ENCODE data around the gene CLSTN2. TPM values are rescaled to one million over a fixed set of nuclear protein-coding genes. Genes with fewer than 3 reads are reported as not detected.

CLSTN2 gene
- total and polyA plus RNA-seq, 10 donors: 0.02 to 0.22 (median 0.13) TPM; not detected in 1

GRCh38 chr3:140031170-140031569 is 96.2 kb downstream of the CLSTN2 start:
- 83 to 90% (median 87%) methylated on average over 4 of the region's 4 CpGs for WGBS, 5 donors

GRCh38 chr3:140034058-140034457 is 99.1 kb downstream of the CLSTN2 start:
- no peak for DNase-seq
- intact Hi-C loops (cut with DNase I; ENCODE audit: low total_unique reads): no loop called here
- no peak for TF ChIP-seq CTCF (IDR thresholded peaks at IDR 0.05 in 8 of 11, conservative IDR thresholded peaks at IDR 0.05 in 3 of 11)
- no peak for TF ChIP-seq POLR2AphosphoS5 (IDR thresholded peaks at IDR 0.05)
- no peak for TF ChIP-seq POLR2A (IDR thresholded peaks at IDR 0.05)
- H3K27me3 ChIP-seq (replicated peaks in 1 of 7): no peaks in the 10 kb centered on the region
- no peaks in the 10 kb centered on the region for H3K9me3 ChIP-seq
- H3K4me3 ChIP-seq: no peak overlapping the region
- no peaks in the 10 kb centered on the region for H3K4me1 ChIP-seq
- H3K36me3 ChIP-seq: no peaks in the 10 kb centered on the region
- no peak overlapping the region for H3K27ac ChIP-seq

More at GRCh38 chr3:140031170-140031569, 96.2 kb downstream of the CLSTN2 start:
- TF ChIP-seq CTCF (IDR thresholded peaks at IDR 0.05 in 8 of 11, conservative IDR thresholded peaks at IDR 0.05 in 3 of 11): no peak
- TF ChIP-seq POLR2AphosphoS5 (IDR thresholded peaks at IDR 0.05): no peak
- TF ChIP-seq POLR2A (IDR thresholded peaks at IDR 0.05): no peak
- no peak overlapping the region for H3K4me3 ChIP-seq
- DNase-seq: no peak
- intact Hi-C loops (cut with DNase I; ENCODE audit: low total_unique reads): no loop called here
- no peaks in the 10 kb centered on the region for H3K36me3 ChIP-seq
- no peaks in the 10 kb centered on the region for H3K9me3 ChIP-seq
- no peaks in the 10 kb centered on the region for H3K4me1 ChIP-seq
- H3K27ac ChIP-seq: no peak overlapping the region
- H3K27me3 ChIP-seq (replicated peaks in 1 of 7): no peaks in the 10 kb centered on the region

- TF ChIP-seq POLR2A (IDR thresholded peaks at IDR 0.05) (no peak), POLR2AphosphoS5 (IDR thresholded peaks at IDR 0.05) (no peak), CTCF (IDR thresholded peaks at IDR 0.05 in 8 of 11, conservative IDR thresholded peaks at IDR 0.05 in 3 of 11) (no peak)
- Histone ChIP-seq H3K4me3 (no peak overlapping the region), H3K27ac (no peak overlapping the region), H3K9me3 (no peaks in the 10 kb centered on the region), H3K4me1 (no peaks in the 10 kb centered on the region), H3K36me3 (no peaks in the 10 kb centered on the region), H3K27me3 (replicated peaks in 1 of 7) (no peaks in the 10 kb centered on the region)
- intact Hi-C loops (cut with DNase I; ENCODE audit: low total_unique reads): no loop called here
- WGBS, 5 donors: 49 to 60% (median 52%) methylated on average over 2 of the region's 2 CpGs
- DNase-seq: no peak
These were observed 100.9 kb downstream of the CLSTN2 start for GRCh38 chr3:140035871-140036270.

- intact Hi-C loops (cut with DNase I; ENCODE audit: low total_unique reads): no loop called here
- no peak overlapping the region for H3K27ac ChIP-seq
- H3K4me1 ChIP-seq: no peaks in the 10 kb centered on the region
- WGBS, 5 donors: 74 to 95% (median 77%) methylated on average over 1 of the region's 1 CpG
- no peak for TF ChIP-seq POLR2AphosphoS5 (IDR thresholded peaks at IDR 0.05)
- no peak for TF ChIP-seq CTCF (IDR thresholded peaks at IDR 0.05 in 8 of 11, conservative IDR thresholded peaks at IDR 0.05 in 3 of 11)
- no peak for TF ChIP-seq POLR2A (IDR thresholded peaks at IDR 0.05)
- no peaks in the 10 kb centered on the region for H3K9me3 ChIP-seq
- DNase-seq: no peak
- peaks cover 0 to 8% (median 0%) of the 10 kb centered on the region in 7 donors for H3K27me3 ChIP-seq (replicated peaks in 1 of 7)
- H3K4me3 ChIP-seq: no peak overlapping the region
- H3K36me3 ChIP-seq: no peaks in the 10 kb centered on the region
These were observed 115.4 kb downstream of the CLSTN2 start for GRCh38 chr3:140050396-140050795.
